B cell (primary cell): Measurements from ENCODE around the gene NDST4.

Experiments used
- CTCF ChIP-seq: fragments of 200-600 bp; IDR thresholded peaks from one replicate; pipeline ENCODE4 v1.8.0; 2022; ENCODE audit warnings: antibody characterized with exemption, mild to moderate bottlenecking
- EZH2 ChIP-seq: IDR thresholded peaks from 2 replicates; pipeline ENCODE4 v1.6.1; 2012; ENCODE audit warnings: borderline replicate concordance, low read depth, mild to moderate bottlenecking, moderate library complexity, low read length; ENCODE audit not compliant: insufficient read depth, poor library complexity, severe bottlenecking

DNA sequence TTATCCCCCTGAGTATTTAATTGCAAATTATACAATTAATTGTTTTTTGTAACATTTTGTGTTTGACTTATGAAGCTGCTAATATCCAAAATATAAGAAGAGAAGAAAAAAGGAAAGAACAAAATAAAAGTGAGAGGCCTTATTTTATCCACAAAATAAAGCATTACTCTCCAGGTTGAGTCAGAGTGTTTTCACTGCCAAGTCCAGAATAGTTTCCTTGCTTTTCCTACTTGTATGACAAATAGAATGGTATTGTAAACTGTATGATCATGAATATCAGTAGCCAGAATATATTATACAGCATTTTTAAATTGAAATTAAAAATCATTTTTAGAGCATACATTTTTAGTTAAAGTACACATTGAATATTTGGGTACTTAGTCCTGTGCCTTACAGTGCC, 237.8 kb downstream of the NDST4 start:
- TF ChIP-seq EZH2 (no peak), CTCF (no peak)
